UCSD-AML1 (cell line): ENCODE measurements around the gene PTCH2.

ENCODE experiments used
- DNase-seq: peaks from one replicate; lab custom pipeline; 2025; ENCODE audit not compliant: unreplicated experiment; lab: John Stamatoyannopoulos, UW

The PTCH2 gene

GRCh38 chr1:44842862-44843655, at the start of gene PTCH2:
PTCH2 (minus strand) TSS chr1:44843253; CDS start chr1:44842932, 321 bp downstream.
- DNase-seq: peak; percentile 67

- no peak for DNase-seq
Observed at GRCh38 chr1:44890007-44890406, 47.0 kb upstream of the PTCH2 start.

- no peak for DNase-seq
Observed at GRCh38 chr1:44885406-44885805, 42.4 kb upstream of the PTCH2 start.

GRCh38 chr1:44884746-44885145, 41.7 kb upstream of the PTCH2 start:
- DNase-seq: no peak

GRCh38 chr1:44881011-44881632, 38.1 kb upstream of the PTCH2 start:
- DNase-seq: no peak

GRCh38 chr1:44874155-44874554, 31.1 kb upstream of the PTCH2 start:
- no peak for DNase-seq

- DNase-seq: no peak
Observed at GRCh38 chr1:44870096-44870495, 27.0 kb upstream of the PTCH2 start.

- no peak for DNase-seq
Observed at GRCh38 chr1:44867801-44868200, 24.7 kb upstream of the PTCH2 start.

GRCh38 chr1:44862829-44863401, 19.9 kb upstream of the PTCH2 start:
- no peak for DNase-seq

- DNase-seq: no peak
Observed at GRCh38 chr1:44860891-44861425, 17.9 kb upstream of the PTCH2 start.

- no peak for DNase-seq
Observed at GRCh38 chr1:44860331-44860730, 17.3 kb upstream of the PTCH2 start.

GRCh38 chr1:44857446-44857845, 14.4 kb upstream of the PTCH2 start:
- no peak for DNase-seq

- no peak for DNase-seq
Observed at GRCh38 chr1:44855742-44856141, 12.7 kb upstream of the PTCH2 start.

- no peak for DNase-seq
Observed at GRCh38 chr1:44854970-44855369, 11.9 kb upstream of the PTCH2 start.

- DNase-seq: no peak
Observed at GRCh38 chr1:44853201-44853600, 10.1 kb upstream of the PTCH2 start.

- no peak for DNase-seq
Observed at GRCh38 chr1:44851308-44851707, 8.3 kb upstream of the PTCH2 start.

- DNase-seq: no peak
Observed at GRCh38 chr1:44849575-44850132, 6.6 kb upstream of the PTCH2 start.

GRCh38 chr1:44848456-44849181, 5.6 kb upstream of the PTCH2 start:
- DNase-seq: no peak

GRCh38 chr1:44847845-44848244, 4.8 kb upstream of the PTCH2 start:
- no peak for DNase-seq

GRCh38 chr1:44846985-44847384, 3.9 kb upstream of the PTCH2 start:
- DNase-seq: no peak

- DNase-seq: no peak
Observed at GRCh38 chr1:44842486-44842861, 579 bp downstream of the PTCH2 start.
